NB4 (cell line): ENCODE measurements around the gene TASP1.

ENCODE experiments used
- DNase-seq: peaks from one replicate; pipeline ENCODE4 v3.0.0; 2010; ENCODE audit warnings: low read depth
- H3K4me3 ChIP-seq: one replicate; pipeline ENCODE4 v1.5.1; 2011; ENCODE audit warnings: mild to moderate bottlenecking, low read depth, low read length, moderate library complexity
- CTCF ChIP-seq: IDR thresholded peaks from one replicate; pipeline ENCODE4 v1.5.1; 2012; ENCODE audit warnings: low read depth, low read length
- MAX ChIP-seq: IDR thresholded peaks from 2 replicates; pipeline ENCODE4 v1.6.1; 2011; ENCODE audit warnings: low read depth, low read length
- MYC ChIP-seq: IDR thresholded peaks from 2 replicates; pipeline ENCODE4 v1.6.1; 2011; ENCODE audit warnings: low read depth, low read length
- POLR2A ChIP-seq: IDR thresholded peaks from 2 replicates; pipeline ENCODE4 v1.6.1; 2011; ENCODE audit warnings: mild to moderate bottlenecking; ENCODE audit not compliant: insufficient read length; ENCODE audit errors: extremely low read depth

The TASP1 gene

GRCh38 chr20:13469262-13469661 lies 169.5 kb downstream of the TASP1 start:
- H3K4me3 ChIP-seq: no peak overlapping the region
- peak; percentile 2 for DNase-seq
- TF ChIP-seq MYC: no peak
- no peak for TF ChIP-seq CTCF
- TF ChIP-seq MAX: no peak
- no peak for TF ChIP-seq POLR2A

GRCh38 chr20:13468166-13468565 lies 170.6 kb downstream of the TASP1 start:
- DNase-seq: no peak
- no peak for TF ChIP-seq POLR2A
- H3K4me3 ChIP-seq: no peak overlapping the region

GRCh38 chr20:13464702-13465101 lies 174.0 kb downstream of the TASP1 start:
- no peak for DNase-seq
- TF ChIP-seq CTCF: no peak
- H3K4me3 ChIP-seq: no peak overlapping the region

GRCh38 chr20:13461849-13462458 lies 176.8 kb downstream of the TASP1 start:
- no peak overlapping the region for H3K4me3 ChIP-seq
- TF ChIP-seq POLR2A (no peak), CTCF (no peak), MAX (no peak), MYC (no peak)
- no peak for DNase-seq

GRCh38 chr20:13458860-13459451 lies 179.8 kb downstream of the TASP1 start:
- TF ChIP-seq POLR2A (no peak), CTCF (peak; percentile 88), MYC (no peak), MAX (no peak)
- H3K4me3 ChIP-seq: no peak overlapping the region
- DNase-seq: peak; percentile 54

- DNase-seq: no peak
- no peak for TF ChIP-seq MYC
These were observed 181.2 kb downstream of the TASP1 start for GRCh38 chr20:13457487-13457886.

GRCh38 chr20:13455713-13456112 lies 183.0 kb downstream of the TASP1 start:
- no peak for DNase-seq
- no peak for TF ChIP-seq POLR2A
- no peak for TF ChIP-seq MAX
- TF ChIP-seq MYC: no peak
- no peak for TF ChIP-seq CTCF
- H3K4me3 ChIP-seq: no peak overlapping the region

More at GRCh38 chr20:13457487-13457886, 181.2 kb downstream of the TASP1 start:
- no peak overlapping the region for H3K4me3 ChIP-seq
